Subcutaneous abdominal adipose tissue (tissue), 5 donors: ENCODE data around the gene PRMT7.
A peak's percentile ranks its signal among the peaks of the same experiment; 100 is the strongest.

Source experiments
- H3K27ac ChIP-seq: one replicate; pipeline ENCODE4 v1.7.0; 2013; ENCODE audit warnings: low read depth, mild to moderate bottlenecking, inconsistent platforms, low read length, moderate library complexity
- H3K27me3 ChIP-seq, 5 donors: one replicate each; pipeline ENCODE4 v1.7.0; 2013; ENCODE audit warnings: low read length in 5 of 5, inconsistent platforms in 1 of 5; ENCODE audit not compliant: control insufficient read depth in 5 of 5, insufficient read depth in 4 of 5
- H3K36me3 ChIP-seq, 5 donors: one replicate each; pipeline ENCODE4 v1.7.0; 2013; ENCODE audit warnings: low read length in 5 of 5; ENCODE audit not compliant: control insufficient read depth in 5 of 5, insufficient read depth in 5 of 5
- H3K4me1 ChIP-seq, 5 donors: one replicate each; pipeline ENCODE4 v1.7.0; 2013; ENCODE audit warnings: low read length in 5 of 5, mild to moderate bottlenecking in 3 of 5, moderate library complexity in 1 of 5; ENCODE audit not compliant: control insufficient read depth in 5 of 5, insufficient read depth in 5 of 5
- H3K4me3 ChIP-seq, 5 donors: one replicate each; pipeline ENCODE4 v1.7.0; 2013; ENCODE audit warnings: low read length in 5 of 5, low read depth in 1 of 5
- H3K9ac ChIP-seq, 5 donors: one replicate each; pipeline ENCODE4 v1.7.0; 2013; ENCODE audit warnings: low read length in 5 of 5, mild to moderate bottlenecking in 4 of 5, moderate library complexity in 3 of 5
- H3K9me3 ChIP-seq, 5 donors: one replicate each; pipeline ENCODE4 v1.7.0; 2013; ENCODE audit warnings: low read length in 5 of 5; ENCODE audit not compliant: control insufficient read depth in 5 of 5
- donor health status: healthy.
- donor health status: healthy.
- donor health status: healthy.
- donor health status: healthy.
- donor health status: healthy.

The PRMT7 gene

GRCh38 chr16:68299571-68300453 is 11.0 kb upstream of the PRMT7 start:
- H3K36me3 ChIP-seq: peaks cover 33 to 96% (median 79%) of the 10 kb centered on the region in 5 donors
- H3K9me3 ChIP-seq: no peaks in the 10 kb centered on the region
- peak overlapping the region; percentile 94 for H3K27ac ChIP-seq
- peaks cover 0 to 44% (median 42%) of the 10 kb centered on the region in 5 donors for H3K4me1 ChIP-seq
- no peaks in the 10 kb centered on the region for H3K27me3 ChIP-seq
- no peak overlapping the region for H3K9ac ChIP-seq
- no peak overlapping the region for H3K4me3 ChIP-seq

GRCh38 chr16:68300734-68301459 is 9.9 kb upstream of the PRMT7 start:
- H3K4me1 ChIP-seq: peaks cover 0 to 44% (median 42%) of the 10 kb centered on the region in 5 donors
- no peaks in the 10 kb centered on the region for H3K27me3 ChIP-seq
- H3K4me3 ChIP-seq: no peak overlapping the region
- H3K9ac ChIP-seq: peak overlapping the region in 2 of 5 donors; percentile 2 to 45
- peak overlapping the region; percentile 94 for H3K27ac ChIP-seq
- peaks cover 29 to 98% (median 81%) of the 10 kb centered on the region in 5 donors for H3K36me3 ChIP-seq
- H3K9me3 ChIP-seq: no peaks in the 10 kb centered on the region

GRCh38 chr16:68306633-68307032 is 4.2 kb upstream of the PRMT7 start:
- H3K9ac ChIP-seq: no peak overlapping the region
- H3K36me3 ChIP-seq: peaks cover 13 to 64% (median 40%) of the 10 kb centered on the region in 5 donors
- no peak overlapping the region for H3K27ac ChIP-seq
- peaks cover 6 to 27% (median 23%) of the 10 kb centered on the region in 5 donors for H3K4me1 ChIP-seq
- H3K27me3 ChIP-seq: no peaks in the 10 kb centered on the region
- no peak overlapping the region for H3K4me3 ChIP-seq
- no peaks in the 10 kb centered on the region for H3K9me3 ChIP-seq

GRCh38 chr16:68309799-68310198 is 1.0 kb upstream of the PRMT7 start:
- peak overlapping the region; percentile 81 for H3K27ac ChIP-seq
- peak overlapping the region; percentile 60 to 99 (median 95) for H3K9ac ChIP-seq
- peak overlapping the region; percentile 91 to 99 (median 97) for H3K4me3 ChIP-seq
- H3K9me3 ChIP-seq: no peaks in the 10 kb centered on the region
- H3K27me3 ChIP-seq: no peaks in the 10 kb centered on the region
- peaks cover 7 to 38% (median 34%) of the 10 kb centered on the region in 5 donors for H3K4me1 ChIP-seq
- peaks cover 9 to 39% (median 20%) of the 10 kb centered on the region in 5 donors for H3K36me3 ChIP-seq

GRCh38 chr16:68310437-68310773 is 414 bp upstream of the PRMT7 start:
- peak overlapping the region; percentile 81 for H3K27ac ChIP-seq
- no peaks in the 10 kb centered on the region for H3K9me3 ChIP-seq
- peak overlapping the region; percentile 91 to 99 (median 97) for H3K4me3 ChIP-seq
- no peaks in the 10 kb centered on the region for H3K27me3 ChIP-seq
- peaks cover 7 to 38% (median 34%) of the 10 kb centered on the region in 5 donors for H3K4me1 ChIP-seq
- H3K36me3 ChIP-seq: peaks cover 9 to 37% (median 15%) of the 10 kb centered on the region in 5 donors
- H3K9ac ChIP-seq: peak overlapping the region; percentile 86 to 99 (median 95)

GRCh38 chr16:68313116-68313515 is 2.3 kb downstream of the PRMT7 start:
- peaks cover 7 to 38% (median 34%) of the 10 kb centered on the region in 5 donors for H3K4me1 ChIP-seq
- no peak overlapping the region for H3K27ac ChIP-seq
- no peak overlapping the region for H3K4me3 ChIP-seq
- no peaks in the 10 kb centered on the region for H3K27me3 ChIP-seq
- H3K9ac ChIP-seq: peak overlapping the region in 2 of 5 donors; percentile 12 to 32
- H3K9me3 ChIP-seq: no peaks in the 10 kb centered on the region
- peaks cover 4 to 32% (median 19%) of the 10 kb centered on the region in 5 donors for H3K36me3 ChIP-seq

GRCh38 chr16:68319185-68319908 is 8.5 kb downstream of the PRMT7 start:
- no peaks in the 10 kb centered on the region for H3K27me3 ChIP-seq
- H3K4me3 ChIP-seq: no peak overlapping the region
- H3K9me3 ChIP-seq: no peaks in the 10 kb centered on the region
- H3K9ac ChIP-seq: no peak overlapping the region
- H3K27ac ChIP-seq: no peak overlapping the region
- no peaks in the 10 kb centered on the region for H3K4me1 ChIP-seq
- peaks cover 6 to 63% (median 51%) of the 10 kb centered on the region in 5 donors for H3K36me3 ChIP-seq

GRCh38 chr16:68324336-68324735 is 13.5 kb downstream of the PRMT7 start:
- Histone ChIP-seq H3K9me3 (no peaks in the 10 kb centered on the region), H3K27ac (no peak overlapping the region), H3K4me1 (peaks cover 0 to 5% (median 2%) of the 10 kb centered on the region in 5 donors), H3K9ac (no peak overlapping the region), H3K36me3 (peaks cover 10 to 54% (median 47%) of the 10 kb centered on the region in 5 donors), H3K27me3 (no peaks in the 10 kb centered on the region), H3K4me3 (no peak overlapping the region)

GRCh38 chr16:68324780-68325357 is 14.1 kb downstream of the PRMT7 start:
- Histone ChIP-seq H3K4me3 (no peak overlapping the region), H3K27ac (no peak overlapping the region), H3K36me3 (peaks cover 10 to 53% (median 45%) of the 10 kb centered on the region in 5 donors), H3K4me1 (peaks cover 0 to 5% (median 2%) of the 10 kb centered on the region in 5 donors), H3K9ac (no peak overlapping the region), H3K9me3 (no peaks in the 10 kb centered on the region), H3K27me3 (no peaks in the 10 kb centered on the region)
